GM12891 (cell line): ENCODE measurements around the gene STXBP5.

Experiments used
- POLR2A ChIP-seq: IDR thresholded peaks from 2 replicates; pipeline ENCODE4 v1.6.1; 2011; ENCODE audit warnings: low read depth, low read length, control low read depth
- TAF1 ChIP-seq: IDR thresholded peaks from 2 replicates; pipeline ENCODE4 v1.6.1; 2011; ENCODE audit warnings: low read depth, low read length, control low read depth

DNA sequence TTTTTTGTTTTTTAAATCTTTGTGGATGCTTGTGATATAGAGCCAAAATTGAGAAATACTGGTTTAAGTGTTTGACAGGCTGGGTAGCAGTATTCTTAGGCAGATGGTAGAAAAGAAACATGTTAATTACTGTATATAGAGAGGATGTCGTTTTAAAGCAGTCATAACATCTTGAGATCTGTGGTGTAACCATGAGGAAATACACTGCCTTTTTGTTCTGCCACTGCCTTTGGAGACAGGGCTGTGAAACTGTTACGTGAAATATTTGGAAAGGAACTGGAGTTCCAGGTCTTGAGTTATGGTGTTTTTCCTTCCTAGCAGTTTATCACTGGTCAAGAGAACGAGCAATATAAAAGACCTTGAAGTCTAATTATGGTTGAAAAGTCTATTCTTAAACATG is 19.5 kb downstream of the STXBP5 start:
- no peak for TF ChIP-seq POLR2A
- TF ChIP-seq TAF1, result no peak
